HG03108 (cell line): Measurements from ENCODE around the gene MRPL51.
"Not testable (repeated sequence)": the region's sequence is repeated elsewhere in the genome, so short reads cannot be mapped to it uniquely, and the experiment has no call there.

Experiments
- ATAC-seq: cut with Tn5 transposase; IDR thresholded peaks from one replicate; pipeline ENCODE4 v1.9.1; 2021; ENCODE audit warnings: moderate library complexity; ENCODE audit not compliant: unreplicated experiment

Gene MRPL51

DNA sequence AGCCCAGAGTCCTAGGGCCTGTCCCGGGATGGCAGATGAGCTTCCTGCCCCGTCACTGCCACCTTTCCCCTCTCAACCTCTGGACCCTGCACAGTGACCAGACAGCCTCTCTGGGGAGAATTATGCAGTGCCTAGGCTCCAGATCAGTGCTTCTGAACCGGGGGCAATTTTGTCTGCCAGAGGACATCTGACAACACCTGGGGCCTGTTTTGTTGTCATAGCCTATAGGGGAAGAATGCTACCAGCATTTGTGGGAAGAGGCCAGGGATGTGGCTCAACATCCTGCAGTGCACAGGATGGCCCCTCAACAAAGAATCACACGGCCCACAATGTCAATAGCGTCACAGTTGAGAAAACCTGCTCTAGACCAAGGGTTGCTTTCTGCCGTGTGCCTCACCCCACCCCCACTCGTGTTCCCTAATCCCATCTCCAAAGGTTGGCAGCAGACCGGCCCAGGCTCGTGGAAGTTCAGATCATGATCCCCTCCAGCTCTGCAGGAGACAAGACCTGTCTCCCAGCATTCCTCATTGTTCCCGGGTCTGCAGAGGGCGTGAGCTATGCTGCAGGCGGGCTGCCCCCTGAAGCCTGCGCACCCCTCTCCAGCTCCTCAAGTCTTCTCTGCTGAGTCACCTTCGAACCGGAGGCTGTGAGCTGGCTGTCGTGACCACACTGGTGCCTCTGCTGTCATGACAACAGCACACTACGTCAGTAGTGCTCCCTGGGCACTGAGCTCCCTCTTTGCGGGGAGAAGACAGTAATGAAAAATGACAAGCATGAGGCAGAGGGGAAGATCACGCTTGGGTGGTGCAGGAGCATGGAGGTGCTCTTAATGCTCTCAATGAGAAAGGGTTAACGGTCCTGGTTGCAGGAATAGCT, 39.2 kb upstream of the MRPL51 start:
- peak; percentile 24 for ATAC-seq

DNA sequence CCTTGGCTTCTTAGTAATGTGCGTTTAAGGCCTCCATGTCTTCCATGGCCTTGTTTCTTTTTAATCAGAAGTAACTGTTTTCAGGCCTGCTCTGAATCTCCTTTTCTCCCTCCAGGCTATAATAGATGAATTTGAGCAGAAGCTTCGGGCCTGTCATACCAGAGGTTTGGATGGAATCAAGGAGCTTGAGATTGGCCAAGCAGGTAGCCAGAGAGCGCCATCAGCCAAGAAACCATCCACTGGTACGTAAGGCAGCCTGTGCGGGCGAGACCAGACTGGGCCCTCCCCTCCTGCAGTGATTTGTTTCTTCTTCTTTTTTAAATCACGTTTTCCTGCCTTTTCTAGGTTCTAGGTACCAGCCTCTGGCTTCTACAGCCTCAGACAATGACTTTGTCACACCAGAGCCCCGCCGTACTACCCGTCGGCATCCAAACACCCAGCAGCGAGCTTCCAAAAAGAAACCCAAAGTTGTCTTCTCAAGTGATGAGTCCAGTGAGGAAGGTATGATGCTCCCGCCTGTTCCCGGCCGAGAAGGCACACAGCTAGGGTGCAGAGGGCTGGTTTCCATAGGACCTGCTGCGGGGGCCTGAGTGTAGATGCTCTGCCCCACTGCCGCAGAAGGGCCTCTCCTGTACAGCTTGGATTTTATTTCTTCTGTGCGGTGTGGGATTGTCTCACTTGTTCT, 37.7 kb upstream of the MRPL51 start:
- ATAC-seq: no peak

- ATAC-seq: no peak
Measured at GRCh38 chr12:6529291-6529737, 36.3 kb upstream of the MRPL51 start.

DNA sequence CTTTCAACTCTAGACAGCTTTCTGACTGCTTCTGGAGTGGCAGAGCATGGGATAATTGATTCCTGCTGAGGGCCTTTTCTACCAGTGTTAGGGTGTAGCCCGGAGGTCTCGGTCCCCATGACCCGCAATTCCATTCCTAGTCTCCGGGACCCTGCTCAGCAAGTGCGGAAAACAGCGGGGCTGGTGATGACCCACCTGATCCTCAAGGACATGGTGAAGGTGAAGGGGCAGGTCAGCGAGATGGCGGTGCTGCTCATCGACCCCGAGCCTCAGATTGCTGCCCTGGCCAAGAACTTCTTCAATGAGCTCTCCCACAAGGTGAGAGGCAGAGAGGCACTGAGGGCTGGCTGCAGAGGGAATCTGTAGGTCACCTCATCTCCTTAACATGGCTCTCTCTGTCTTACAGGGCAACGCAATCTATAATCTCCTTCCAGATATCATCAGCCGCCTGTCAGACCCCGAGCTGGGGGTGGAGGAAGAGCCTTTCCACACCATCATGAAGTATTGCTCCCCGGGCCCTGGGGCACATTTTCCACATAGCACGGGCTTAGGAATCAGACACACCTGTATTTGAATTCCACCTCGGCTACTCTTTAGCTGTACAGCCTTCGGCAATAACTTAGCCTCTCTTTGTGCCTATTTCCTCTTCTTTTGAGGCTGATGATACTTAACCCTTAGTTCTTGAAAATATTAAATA, 35.6 kb upstream of the MRPL51 start:
- no peak for ATAC-seq

GRCh38 chr12:6527711-6528110, 34.6 kb upstream of the MRPL51 start:
- no peak for ATAC-seq

DNA sequence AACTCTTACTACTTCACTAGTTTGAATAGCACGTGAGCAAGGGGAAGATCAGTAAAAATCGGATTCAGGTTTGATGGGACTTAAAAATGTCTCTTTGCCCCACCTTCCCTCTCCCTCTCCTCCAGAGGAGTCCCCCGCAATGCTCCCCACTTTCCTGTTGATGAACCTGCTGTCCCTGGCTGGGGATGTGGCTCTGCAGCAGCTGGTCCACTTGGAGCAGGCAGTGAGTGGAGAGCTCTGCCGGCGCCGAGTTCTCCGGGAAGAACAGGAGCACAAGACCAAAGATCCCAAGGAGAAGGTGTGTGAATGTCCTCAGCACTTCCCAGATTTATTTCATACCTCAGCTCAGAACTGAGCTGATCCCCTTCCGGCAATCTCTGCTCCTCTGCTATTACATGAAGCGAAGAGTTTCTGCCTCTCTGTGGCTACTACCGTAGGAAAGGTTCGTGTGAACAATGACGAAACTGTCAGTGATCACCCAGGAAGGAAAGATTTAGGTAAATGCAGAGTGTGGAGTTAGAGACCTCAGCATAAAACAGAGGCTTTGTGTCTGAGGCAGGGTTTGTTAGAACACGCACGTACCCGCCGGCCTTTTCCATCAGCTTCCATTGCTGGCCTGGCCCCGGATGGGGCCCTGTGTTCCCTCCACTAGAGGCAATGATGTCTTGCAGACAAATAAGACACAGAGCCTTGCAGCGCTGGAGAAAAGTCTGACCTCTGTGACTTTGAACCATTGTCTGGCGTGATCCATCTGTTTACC, 33.9 kb upstream of the MRPL51 start:
- no peak for ATAC-seq

DNA sequence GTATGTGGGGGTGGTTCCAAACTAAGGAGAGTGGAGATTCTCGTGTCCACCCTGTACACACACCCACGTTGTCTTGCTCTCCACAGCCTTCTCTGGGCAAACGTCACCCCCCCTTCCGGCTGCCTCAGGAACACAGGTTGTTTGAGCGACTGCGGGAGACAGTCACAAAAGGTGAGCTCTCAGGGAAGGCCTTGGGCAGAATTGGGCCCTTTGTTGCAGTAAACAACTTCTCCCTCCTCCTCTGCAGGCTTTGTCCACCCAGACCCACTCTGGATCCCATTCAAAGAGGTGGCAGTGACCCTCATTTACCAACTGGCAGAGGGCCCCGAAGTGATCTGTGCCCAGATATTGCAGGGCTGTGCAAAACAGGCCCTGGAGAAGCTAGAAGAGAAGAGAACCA, 33.1 kb upstream of the MRPL51 start:
- ATAC-seq: no peak

GRCh38 chr12:6524648-6525047, 31.6 kb upstream of the MRPL51 start:
- ATAC-seq: no peak

DNA sequence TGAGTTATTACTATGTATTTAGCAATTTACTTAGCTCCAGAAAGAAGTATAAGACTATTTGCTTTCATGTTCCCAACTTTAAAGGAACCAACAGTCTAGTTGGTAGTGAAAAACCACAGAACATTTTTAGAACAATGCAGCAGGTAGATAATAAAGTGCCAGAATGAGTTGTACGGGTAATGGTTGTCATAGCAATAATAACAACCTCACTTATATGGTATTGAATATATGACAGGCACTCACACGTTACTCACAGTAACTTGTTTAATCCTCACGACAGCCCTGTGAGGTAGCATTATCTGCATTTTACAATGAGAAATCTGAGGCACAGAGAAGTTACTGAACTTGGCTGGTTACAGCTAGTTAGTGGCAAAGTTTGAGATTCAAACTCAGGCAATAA, 30.6 kb upstream of the MRPL51 start:
- ATAC-seq: no peak

GRCh38 chr12:6522193-6522592, 29.1 kb upstream of the MRPL51 start:
- no peak for ATAC-seq

DNA sequence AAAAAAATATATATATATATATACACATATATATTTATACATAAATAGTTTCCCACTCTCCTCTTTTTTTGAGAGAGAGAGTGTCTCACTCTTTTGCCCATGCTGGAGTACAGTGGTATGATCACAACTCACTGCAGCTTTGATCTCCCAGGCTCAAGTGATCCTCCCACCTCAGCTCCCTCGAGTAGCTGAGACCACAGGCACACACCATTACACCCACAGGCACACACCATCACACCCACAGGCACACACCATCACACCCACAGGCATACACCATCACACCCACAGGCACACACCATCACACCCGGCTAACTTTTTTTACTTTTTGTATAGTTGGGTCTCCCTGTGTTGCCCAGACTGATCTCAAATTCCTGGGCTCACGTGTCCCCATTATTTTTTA, 27.1 kb upstream of the MRPL51 start:
- no peak for ATAC-seq

- ATAC-seq: no peak
Measured at GRCh38 chr12:6508087-6508486, 15.0 kb upstream of the MRPL51 start.

- no peak for ATAC-seq
Measured at GRCh38 chr12:6507102-6507998, 14.3 kb upstream of the MRPL51 start.

DNA sequence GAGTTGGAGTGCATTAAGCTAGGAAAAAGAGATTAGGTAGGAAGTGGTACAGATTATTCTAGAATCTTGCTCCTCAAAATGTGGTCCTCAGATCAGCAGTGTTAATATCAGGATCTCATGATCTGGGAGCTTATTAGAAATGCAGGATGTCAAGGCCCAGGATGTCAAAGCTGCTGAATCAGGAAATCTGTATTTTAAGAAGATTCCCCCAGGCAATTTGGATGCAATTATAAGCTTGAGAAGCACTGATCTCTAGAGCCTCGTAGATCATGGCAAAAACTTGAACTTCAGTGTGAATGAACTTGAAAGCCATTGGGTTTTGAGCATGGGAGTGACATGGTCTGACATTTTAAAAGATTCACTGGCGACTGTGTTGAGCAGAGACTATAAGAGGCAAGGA, 7.4 kb upstream of the MRPL51 start:
- no peak for ATAC-seq

- ATAC-seq: not testable (repeated sequence)
Measured at GRCh38 chr12:6497291-6497690, 4.2 kb upstream of the MRPL51 start.

- no peak for ATAC-seq
Measured at GRCh38 chr12:6494968-6495367, 1.9 kb upstream of the MRPL51 start.

DNA sequence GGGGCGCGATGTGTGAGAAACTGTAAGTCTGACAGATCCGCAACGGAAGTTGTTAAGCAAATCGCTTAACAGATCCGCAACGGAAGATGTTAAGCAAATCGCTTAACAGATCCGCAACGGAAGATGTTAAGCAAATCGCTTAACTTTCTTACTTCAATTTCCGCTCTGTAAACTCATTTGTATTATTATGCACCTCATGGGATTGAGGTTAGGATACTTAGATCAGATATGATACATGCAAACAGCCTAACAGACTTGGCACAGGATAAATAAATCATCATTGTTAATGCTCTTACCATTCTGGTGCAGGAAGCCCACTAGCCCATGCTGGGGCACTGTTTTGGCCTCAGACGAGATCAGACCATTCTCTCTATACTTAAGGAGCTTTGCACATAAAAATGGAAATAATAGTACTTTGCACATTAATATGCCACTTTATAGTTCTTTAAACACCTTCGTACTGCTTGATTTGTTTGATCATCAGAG, 1.2 kb upstream of the MRPL51 start:
- ATAC-seq: no peak

DNA sequence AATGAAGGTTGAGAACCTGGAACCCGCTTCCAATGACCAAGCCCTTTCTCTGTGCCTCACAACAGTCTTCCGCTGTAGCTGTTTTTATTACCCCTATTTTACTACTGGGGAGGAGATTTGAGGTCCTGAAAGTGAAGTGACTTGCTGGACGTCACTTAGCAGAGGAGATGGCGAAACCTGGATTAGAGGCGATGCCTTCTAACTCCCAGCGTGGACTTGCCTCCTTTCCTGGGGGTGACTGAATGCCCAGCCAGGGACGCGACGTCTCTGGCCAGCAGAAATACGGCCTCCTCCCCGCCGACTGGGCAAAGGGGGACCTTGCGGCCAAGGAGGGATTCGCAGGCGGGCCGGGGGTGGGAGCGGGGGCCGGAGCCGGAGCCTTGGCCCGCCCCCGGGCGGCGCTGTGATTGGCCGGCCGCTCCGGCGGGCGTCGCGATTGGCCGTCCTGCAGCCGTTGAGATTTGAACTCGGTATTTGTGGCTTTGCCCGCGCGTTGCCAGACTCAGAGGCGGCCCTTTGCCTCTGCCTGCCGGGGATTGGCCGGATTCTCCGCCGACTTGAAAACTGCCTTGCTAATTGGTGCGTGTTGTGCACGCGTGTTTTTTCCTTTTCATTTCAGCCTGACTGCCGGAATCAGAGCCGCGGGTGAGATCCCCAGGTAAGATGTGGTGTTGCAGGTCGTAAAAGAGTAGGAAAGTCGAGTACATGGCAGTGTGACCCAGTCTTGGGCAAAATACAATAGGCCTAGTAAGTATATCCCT, 615 bp upstream of the MRPL51 start, which contains the start of gene NCAPD2:
TSS of gene NCAPD2 (plus strand) at position 606 of the 761 bp plus-strand sequence. CDS start 997 bp downstream, outside the sequence.
- ATAC-seq: peak; percentile 85

GRCh38 chr12:6490673-6491072, 2.4 kb downstream of the MRPL51 start:
- not testable (repeated sequence) for ATAC-seq
